Glutamatergic neuron (in vitro differentiated cells): Measurements from ENCODE around the gene CD8B. TPM values are rescaled to one million over a fixed set of nuclear protein-coding genes. Genes with fewer than 3 reads are reported as not detected.
A peak's percentile ranks its signal among the peaks of the same experiment; 100 is the strongest.

ENCODE experiments used
- DNase-seq: peaks from one replicate; pipeline ENCODE4 v3.0.0; 2022
- H3K27ac Mint-ChIP-seq: one replicate; pipeline ENCODE4 v1.8.0; 2020; ENCODE audit warnings: mild to moderate bottlenecking, mixed read lengths, inconsistent platforms; ENCODE audit not compliant: unreplicated experiment
- H3K27me3 Mint-ChIP-seq: one replicate; pipeline ENCODE4 v1.8.0; 2020; ENCODE audit warnings: mild to moderate bottlenecking, moderate library complexity, mixed read lengths, inconsistent platforms; ENCODE audit not compliant: unreplicated experiment
- H3K36me3 Mint-ChIP-seq: one replicate; pipeline ENCODE4 v1.8.0; 2020; ENCODE audit warnings: mild to moderate bottlenecking, mixed read lengths, inconsistent platforms; ENCODE audit not compliant: unreplicated experiment
- H3K4me1 Mint-ChIP-seq: one replicate; pipeline ENCODE4 v1.8.0; 2020; ENCODE audit warnings: mild to moderate bottlenecking, low read depth, mixed read lengths, inconsistent platforms; ENCODE audit not compliant: unreplicated experiment
- H3K4me3 Mint-ChIP-seq: one replicate; pipeline ENCODE4 v1.8.0; 2020; ENCODE audit warnings: mild to moderate bottlenecking, mixed read lengths, inconsistent platforms; ENCODE audit not compliant: unreplicated experiment
- H3K9me3 Mint-ChIP-seq: one replicate; pipeline ENCODE4 v1.8.0; 2020; ENCODE audit warnings: mild to moderate bottlenecking, moderate library complexity, mixed read lengths, inconsistent platforms; ENCODE audit not compliant: unreplicated experiment
- total RNA-seq: library from RNA; stranded (reverse); fragmentation: NEBNext Ultra II Directional; extraction: Animal tissue kit (Norgen Biotek cat#: 25700); gene quantifications from one replicate; pipeline ENCODE4 v1.2.1, GENCODE V29; 2021; ENCODE audit not compliant: unreplicated experiment
- TF ChIP-seq, protein P1 (sequence below): fragments of 200-600 bp; sonication (generic); IDR thresholded peaks from one replicate; pipeline ENCODE4 v1.5.0; 2021; ENCODE audit not compliant: partially characterized antibody, unreplicated experiment

Gene CD8B
- total RNA-seq, 1 donor from 2014 or later: not detected

GRCh38 chr2:86794861-86795260, 66.8 kb downstream of the CD8B start:
- Mint-ChIP-seq H3K4me1 (peaks cover 2% of the 10 kb centered on the region), H3K27ac (no peak overlapping the region), H3K27me3 (peaks cover 16% of the 10 kb centered on the region), H3K4me3 (no peak overlapping the region), H3K36me3 (peaks cover 26% of the 10 kb centered on the region), H3K9me3 (peaks cover 7% of the 10 kb centered on the region)
- DNase-seq: no peak
- TF ChIP-seq, protein P1, sequence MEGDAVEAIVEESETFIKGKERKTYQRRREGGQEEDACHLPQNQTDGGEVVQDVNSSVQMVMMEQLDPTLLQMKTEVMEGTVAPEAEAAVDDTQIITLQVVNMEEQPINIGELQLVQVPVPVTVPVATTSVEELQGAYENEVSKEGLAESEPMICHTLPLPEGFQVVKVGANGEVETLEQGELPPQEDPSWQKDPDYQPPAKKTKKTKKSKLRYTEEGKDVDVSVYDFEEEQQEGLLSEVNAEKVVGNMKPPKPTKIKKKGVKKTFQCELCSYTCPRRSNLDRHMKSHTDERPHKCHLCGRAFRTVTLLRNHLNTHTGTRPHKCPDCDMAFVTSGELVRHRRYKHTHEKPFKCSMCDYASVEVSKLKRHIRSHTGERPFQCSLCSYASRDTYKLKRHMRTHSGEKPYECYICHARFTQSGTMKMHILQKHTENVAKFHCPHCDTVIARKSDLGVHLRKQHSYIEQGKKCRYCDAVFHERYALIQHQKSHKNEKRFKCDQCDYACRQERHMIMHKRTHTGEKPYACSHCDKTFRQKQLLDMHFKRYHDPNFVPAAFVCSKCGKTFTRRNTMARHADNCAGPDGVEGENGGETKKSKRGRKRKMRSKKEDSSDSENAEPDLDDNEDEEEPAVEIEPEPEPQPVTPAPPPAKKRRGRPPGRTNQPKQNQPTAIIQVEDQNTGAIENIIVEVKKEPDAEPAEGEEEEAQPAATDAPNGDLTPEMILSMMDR: no peak

- peaks cover 2% of the 10 kb centered on the region for H3K4me1 Mint-ChIP-seq
- no peak for DNase-seq
- TF ChIP-seq, protein P1: no peak
- H3K9me3 Mint-ChIP-seq: peaks cover 7% of the 10 kb centered on the region
- no peak overlapping the region for H3K4me3 Mint-ChIP-seq
- H3K27ac Mint-ChIP-seq: no peak overlapping the region
- H3K36me3 Mint-ChIP-seq: peaks cover 26% of the 10 kb centered on the region
- peaks cover 16% of the 10 kb centered on the region for H3K27me3 Mint-ChIP-seq
These were observed 67.9 kb downstream of the CD8B start for GRCh38 chr2:86793752-86794151.

GRCh38 chr2:86791573-86791972, 70.1 kb downstream of the CD8B start:
- TF ChIP-seq, protein P1: no peak
- Mint-ChIP-seq H3K27me3 (peaks cover 17% of the 10 kb centered on the region), H3K9me3 (peaks cover 7% of the 10 kb centered on the region), H3K4me1 (peaks cover 2% of the 10 kb centered on the region), H3K4me3 (peak overlapping the region; percentile 48), H3K36me3 (peaks cover 26% of the 10 kb centered on the region), H3K27ac (no peak overlapping the region)
- DNase-seq: no peak

DNA sequence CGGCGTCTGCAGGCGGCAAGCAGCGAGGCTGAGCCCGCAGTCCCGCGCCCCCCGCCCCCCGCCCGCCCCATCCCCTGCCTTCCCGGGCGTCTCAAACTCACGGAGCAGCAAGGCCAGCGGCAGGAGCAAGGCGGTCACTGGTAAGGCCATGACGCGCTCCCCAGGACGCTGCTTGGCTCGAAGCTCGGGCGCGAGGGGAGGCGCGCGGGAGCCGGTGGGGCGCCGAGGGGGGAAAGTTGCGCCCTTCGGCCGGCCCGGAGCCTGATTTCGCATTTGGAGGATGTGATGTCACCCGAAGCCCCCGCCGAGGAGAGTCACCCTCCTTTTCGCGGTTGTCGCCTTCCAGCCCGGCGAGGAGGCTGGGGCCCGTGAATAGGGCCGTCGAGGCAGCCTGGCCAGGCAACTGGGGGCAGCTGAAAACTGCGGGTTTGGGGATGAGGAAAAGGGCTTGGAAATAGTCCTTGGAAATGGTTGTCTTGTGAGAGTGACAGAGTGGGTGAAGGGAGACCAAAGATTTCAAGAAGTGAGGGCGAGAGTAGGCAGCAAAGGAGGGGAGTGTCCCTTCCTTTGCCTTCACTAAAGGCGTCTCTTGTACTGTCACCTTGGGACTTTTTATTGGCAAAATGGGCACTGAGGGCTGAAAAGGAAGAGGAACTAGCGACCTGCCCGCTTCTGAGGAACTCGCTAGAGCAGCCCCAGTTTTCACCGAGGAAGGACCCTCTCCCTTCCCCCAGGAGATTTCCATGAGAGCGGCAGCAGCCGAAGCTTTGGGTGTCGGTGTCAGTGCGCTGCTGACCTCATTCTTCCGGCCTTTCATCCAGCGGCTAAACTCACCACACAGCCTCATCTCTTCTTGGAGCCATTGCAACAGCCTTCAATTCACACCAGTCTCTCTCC, 70.8 kb downstream of the CD8B start, which contains the start of gene CD8A:
TSS of gene CD8A (minus strand) at position 238 of the 897 bp plus-strand sequence. CDS start at position 150, 88 bp downstream.
- peaks cover 2% of the 10 kb centered on the region for H3K4me1 Mint-ChIP-seq

More for the DNA sequence above, 70.8 kb downstream of the CD8B start, which contains the start of gene CD8A:
- TF ChIP-seq, protein P1: no peak
- Mint-ChIP-seq H3K27ac (no peak within 1 kb of the TSS), H3K9me3 (peaks cover 7% of the 10 kb centered on the region), H3K27me3 (peaks cover 17% of the 10 kb centered on the region), H3K36me3 (peaks cover 19% of the 10 kb centered on the region), H3K4me3 (peak within 1 kb of the TSS; percentile 48)
- DNase-seq: no peak
